Measurements from ENCODE around the gene SPATA33. TPM values are rescaled to one million over a fixed set of nuclear protein-coding genes. Genes with fewer than 3 reads are reported as not detected.

The SPATA33 gene
- total RNA-seq, 1 donor from 2014 or later = 12.3 TPM

DNA sequence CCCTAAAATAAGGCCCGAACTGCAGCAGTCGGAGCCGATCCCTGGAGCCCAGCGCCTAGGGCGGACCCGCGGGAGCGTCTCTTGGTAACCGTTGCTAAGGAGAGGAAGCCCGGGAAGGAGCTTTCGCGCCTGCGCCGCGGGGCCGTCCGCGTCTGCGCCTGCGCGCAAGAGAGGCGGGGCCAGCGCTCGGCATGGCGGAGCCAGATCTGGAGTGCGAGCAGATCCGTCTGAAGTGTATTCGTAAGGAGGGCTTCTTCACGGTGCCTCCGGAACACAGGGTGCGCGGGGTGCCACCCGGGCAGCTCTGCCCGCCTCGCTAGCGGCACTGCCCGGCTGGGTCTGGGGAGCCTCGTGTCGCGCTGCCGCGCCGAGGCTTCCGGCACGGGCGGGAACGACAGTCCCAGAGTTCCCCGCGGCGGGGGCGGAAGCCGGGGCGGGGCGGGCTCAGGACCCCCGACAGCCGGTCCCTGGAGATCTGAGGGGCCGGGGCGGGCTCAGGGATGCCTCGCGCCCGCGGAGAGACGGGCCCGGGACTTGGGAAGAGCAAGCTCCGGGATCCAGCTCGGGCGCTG lies 29.0 kb downstream of the SPATA33 start, which contains the start of gene CDK10:
Gene CDK10 (plus strand): TSS at position 170 of the 572 bp plus-strand sequence. CDS start 22 bp downstream, at position 192.
- H3K4me1 Mint-ChIP-seq (ENCODE audit: low read depth, unreplicated experiment) = peaks cover 4% of the 10 kb centered on the region
- DNase-seq (ENCODE audit: low read depth) (peak; percentile 67), FAIRE-seq (no peak)
- H2AFZ ChIP-seq (ENCODE audit: low read depth, low read length) = peak within 1 kb of the TSS; percentile 85
- peak within 1 kb of the TSS; percentile 87 for H3K9ac ChIP-seq (ENCODE audit: low read length)
- peaks cover 10% of the 10 kb centered on the region for H3K4me1 ChIP-seq (ENCODE audit: insufficient read depth, low read length)
- peak within 1 kb of the TSS; percentile 85 for H3K27ac Mint-ChIP-seq (ENCODE audit: unreplicated experiment)
- H3K27me3 Mint-ChIP-seq (ENCODE audit: low read depth, unreplicated experiment) = no peaks in the 10 kb centered on the region
- TF ChIP-seq, protein P1, sequence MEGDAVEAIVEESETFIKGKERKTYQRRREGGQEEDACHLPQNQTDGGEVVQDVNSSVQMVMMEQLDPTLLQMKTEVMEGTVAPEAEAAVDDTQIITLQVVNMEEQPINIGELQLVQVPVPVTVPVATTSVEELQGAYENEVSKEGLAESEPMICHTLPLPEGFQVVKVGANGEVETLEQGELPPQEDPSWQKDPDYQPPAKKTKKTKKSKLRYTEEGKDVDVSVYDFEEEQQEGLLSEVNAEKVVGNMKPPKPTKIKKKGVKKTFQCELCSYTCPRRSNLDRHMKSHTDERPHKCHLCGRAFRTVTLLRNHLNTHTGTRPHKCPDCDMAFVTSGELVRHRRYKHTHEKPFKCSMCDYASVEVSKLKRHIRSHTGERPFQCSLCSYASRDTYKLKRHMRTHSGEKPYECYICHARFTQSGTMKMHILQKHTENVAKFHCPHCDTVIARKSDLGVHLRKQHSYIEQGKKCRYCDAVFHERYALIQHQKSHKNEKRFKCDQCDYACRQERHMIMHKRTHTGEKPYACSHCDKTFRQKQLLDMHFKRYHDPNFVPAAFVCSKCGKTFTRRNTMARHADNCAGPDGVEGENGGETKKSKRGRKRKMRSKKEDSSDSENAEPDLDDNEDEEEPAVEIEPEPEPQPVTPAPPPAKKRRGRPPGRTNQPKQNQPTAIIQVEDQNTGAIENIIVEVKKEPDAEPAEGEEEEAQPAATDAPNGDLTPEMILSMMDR (IDR thresholded peaks at IDR 0.05; ENCODE audit: insufficient read depth, low read depth, low read length) = no peak
- TF ChIP-seq EZH2 (IDR thresholded peaks at IDR 0.05; ENCODE audit: insufficient read depth, low read length) = no peak
- H3K36me3 ChIP-seq (ENCODE audit: insufficient read depth, low read length) = peaks cover 5% of the 10 kb centered on the region
- peaks cover 14% of the 10 kb centered on the region for H4K20me1 ChIP-seq (ENCODE audit: insufficient read depth, low read length)
- peak within 1 kb of the TSS; percentile 94 for H3K4me3 Mint-ChIP-seq (ENCODE audit: unreplicated experiment)
- H3K36me3 Mint-ChIP-seq (ENCODE audit: low read depth, unreplicated experiment) = peaks cover 21% of the 10 kb centered on the region
- peak within 1 kb of the TSS; percentile 78 for H3K4me3 ChIP-seq (ENCODE audit: insufficient read depth, low read depth, low read length)
- peaks cover 3% of the 10 kb centered on the region for H3K9me3 ChIP-seq (ENCODE audit: insufficient read depth, low read depth, low read length)
- H3K27ac ChIP-seq (ENCODE audit: low read depth, low read length) = peak within 1 kb of the TSS; percentile 81
- peaks cover 15% of the 10 kb centered on the region for H3K9me3 Mint-ChIP-seq (ENCODE audit: unreplicated experiment)
- peak within 1 kb of the TSS; percentile 99 for H3K4me2 ChIP-seq (ENCODE audit: low read length)
- no peaks in the 10 kb centered on the region for H3K27me3 ChIP-seq (ENCODE audit: insufficient read depth, low read length)
- H3K79me2 ChIP-seq (ENCODE audit: insufficient read depth, low read length) = peaks cover 25% of the 10 kb centered on the region

GRCh38 chr16:89687092-89687940 lies 29.7 kb downstream of the SPATA33 start:
- DNase-seq (ENCODE audit: low read depth) (peak; percentile 52), FAIRE-seq (no peak)
- Histone ChIP-seq H3K36me3 (ENCODE audit: insufficient read depth, low read length) (peaks cover 5% of the 10 kb centered on the region), H3K9me3 (ENCODE audit: insufficient read depth, low read depth, low read length) (peaks cover 3% of the 10 kb centered on the region), H4K20me1 (ENCODE audit: insufficient read depth, low read length) (peaks cover 14% of the 10 kb centered on the region), H3K4me1 (ENCODE audit: insufficient read depth, low read length) (peaks cover 10% of the 10 kb centered on the region), H2AFZ (ENCODE audit: low read depth, low read length) (peak overlapping the region; percentile 85), H3K4me3 (ENCODE audit: insufficient read depth, low read depth, low read length) (peak overlapping the region; percentile 78), H3K27ac (ENCODE audit: low read depth, low read length) (peak overlapping the region; percentile 81), H3K27me3 (ENCODE audit: insufficient read depth, low read length) (no peaks in the 10 kb centered on the region), H3K9ac (ENCODE audit: low read length) (peak overlapping the region; percentile 87), H3K79me2 (ENCODE audit: insufficient read depth, low read length) (peaks cover 25% of the 10 kb centered on the region), H3K4me2 (ENCODE audit: low read length) (peak overlapping the region; percentile 99)
- peaks cover 4% of the 10 kb centered on the region for H3K4me1 Mint-ChIP-seq (ENCODE audit: low read depth, unreplicated experiment)
- no peaks in the 10 kb centered on the region for H3K27me3 Mint-ChIP-seq (ENCODE audit: low read depth, unreplicated experiment)
- peaks cover 20% of the 10 kb centered on the region for H3K36me3 Mint-ChIP-seq (ENCODE audit: low read depth, unreplicated experiment)
- H3K27ac Mint-ChIP-seq (ENCODE audit: unreplicated experiment) = peak overlapping the region; percentile 85
- peak overlapping the region; percentile 94 for H3K4me3 Mint-ChIP-seq (ENCODE audit: unreplicated experiment)
- peaks cover 15% of the 10 kb centered on the region for H3K9me3 Mint-ChIP-seq (ENCODE audit: unreplicated experiment)
- TF ChIP-seq EZH2 (IDR thresholded peaks at IDR 0.05; ENCODE audit: insufficient read depth, low read length) = no peak
- TF ChIP-seq, protein P1 (IDR thresholded peaks at IDR 0.05; ENCODE audit: insufficient read depth, low read depth, low read length) = no peak

Measured in astrocyte (in vitro differentiated cells and primary cell).